HG02678 (cell line): Measurements from ENCODE around the gene PSMB9.

ENCODE experiments used
- ATAC-seq: cut with Tn5 transposase; IDR thresholded peaks from one replicate; pipeline ENCODE4 v1.9.1; 2021; ENCODE audit warnings: mild to moderate bottlenecking, moderate library complexity; ENCODE audit not compliant: unreplicated experiment

Gene PSMB9

GRCh38 chr6:32903952-32904351 is 50.0 kb downstream of the PSMB9 start:
- ATAC-seq: no peak

GRCh38 chr6:32905078-32905477 is 51.1 kb downstream of the PSMB9 start:
- no peak for ATAC-seq

GRCh38 chr6:32906539-32906938 is 52.5 kb downstream of the PSMB9 start:
- ATAC-seq: no peak

GRCh38 chr6:32908897-32909296 is 54.9 kb downstream of the PSMB9 start:
- ATAC-seq: no peak
